Suprapubic skin (tissue), 3 donors: ENCODE results near the gene ZNF883.

Experiments used
- POLR2AphosphoS5 ChIP-seq, 3 donors: sonication (generic); formaldehyde crosslinking; IDR thresholded peaks; one replicate each; pipeline ENCODE4 v1.6.1; 2017; ENCODE audit warnings: antibody characterized with exemption in 3 of 3
- TF ChIP-seq, protein P1 (sequence below), 2 donors: fragments of 200-600 bp in 1 of 2; fragments of 450-650 bp in 1 of 2; sonication (generic) in 1 of 2; IDR thresholded peaks; one replicate each; pipeline ENCODE4 v1.5.1; 2016 to 2019; ENCODE audit warnings: antibody characterized with exemption in 2 of 2, mild to moderate bottlenecking in 1 of 2, moderate library complexity in 1 of 2

DNA sequence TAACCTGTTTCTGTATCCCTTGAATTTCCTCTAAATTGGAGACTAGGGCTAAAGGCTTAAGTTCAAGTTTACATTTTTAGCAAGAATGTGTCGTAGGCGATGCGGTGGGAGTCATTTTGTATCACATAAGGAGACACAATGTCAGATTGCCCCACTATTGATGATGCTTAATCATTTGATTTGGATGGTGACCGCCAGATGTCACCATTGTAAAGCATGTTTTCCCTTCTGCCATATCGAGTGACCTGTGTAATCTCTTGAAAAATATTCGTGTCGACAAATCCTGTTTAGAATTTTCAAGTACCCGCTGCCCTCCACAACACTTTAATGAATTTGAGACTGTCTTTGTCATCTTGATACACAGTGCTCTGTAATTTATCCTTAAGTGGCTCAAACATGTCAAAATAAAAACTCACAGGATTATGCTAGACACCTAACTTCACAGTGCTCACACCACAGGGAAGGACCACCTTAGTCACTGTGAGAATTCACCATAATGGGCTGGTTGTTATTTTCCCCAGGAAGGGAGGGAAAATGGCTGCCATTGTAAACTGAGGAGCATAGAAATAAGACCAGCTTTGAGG, 86.8 kb downstream of the ZNF883 start:
- TF ChIP-seq, protein P1, sequence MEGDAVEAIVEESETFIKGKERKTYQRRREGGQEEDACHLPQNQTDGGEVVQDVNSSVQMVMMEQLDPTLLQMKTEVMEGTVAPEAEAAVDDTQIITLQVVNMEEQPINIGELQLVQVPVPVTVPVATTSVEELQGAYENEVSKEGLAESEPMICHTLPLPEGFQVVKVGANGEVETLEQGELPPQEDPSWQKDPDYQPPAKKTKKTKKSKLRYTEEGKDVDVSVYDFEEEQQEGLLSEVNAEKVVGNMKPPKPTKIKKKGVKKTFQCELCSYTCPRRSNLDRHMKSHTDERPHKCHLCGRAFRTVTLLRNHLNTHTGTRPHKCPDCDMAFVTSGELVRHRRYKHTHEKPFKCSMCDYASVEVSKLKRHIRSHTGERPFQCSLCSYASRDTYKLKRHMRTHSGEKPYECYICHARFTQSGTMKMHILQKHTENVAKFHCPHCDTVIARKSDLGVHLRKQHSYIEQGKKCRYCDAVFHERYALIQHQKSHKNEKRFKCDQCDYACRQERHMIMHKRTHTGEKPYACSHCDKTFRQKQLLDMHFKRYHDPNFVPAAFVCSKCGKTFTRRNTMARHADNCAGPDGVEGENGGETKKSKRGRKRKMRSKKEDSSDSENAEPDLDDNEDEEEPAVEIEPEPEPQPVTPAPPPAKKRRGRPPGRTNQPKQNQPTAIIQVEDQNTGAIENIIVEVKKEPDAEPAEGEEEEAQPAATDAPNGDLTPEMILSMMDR (IDR thresholded peaks at IDR 0.05): no peak
- TF ChIP-seq POLR2AphosphoS5 (IDR thresholded peaks at IDR 0.05): no peak
